IPS-NIHi7 (cell line): ENCODE data around the gene INVS.

ENCODE experiments used
- DNase-seq: peaks from one replicate; pipeline ENCODE4 v3.0.0; 2012; ENCODE audit warnings: mixed read lengths; ENCODE audit errors: extremely low spot score

The INVS gene

DNA sequence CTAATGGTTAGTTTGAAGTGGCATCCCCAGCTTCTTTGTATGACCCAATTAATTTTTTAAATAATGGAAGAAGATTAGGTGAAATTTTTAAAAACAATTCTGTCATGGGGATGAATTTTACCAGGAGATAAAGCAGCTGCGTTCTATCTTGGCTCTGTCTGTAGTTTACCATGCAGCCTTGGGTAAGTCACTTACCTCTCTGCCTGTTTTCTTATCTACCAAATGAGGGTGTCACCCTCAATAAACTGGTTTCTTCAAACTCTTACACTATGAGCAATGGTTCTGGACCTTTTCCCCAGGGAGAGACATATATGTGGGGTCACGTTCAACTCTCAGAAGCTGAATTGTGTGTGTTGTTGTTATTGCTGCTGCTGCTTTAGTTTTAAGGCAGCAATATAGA is 182.0 kb downstream of the INVS start:
- no peak for DNase-seq

DNA sequence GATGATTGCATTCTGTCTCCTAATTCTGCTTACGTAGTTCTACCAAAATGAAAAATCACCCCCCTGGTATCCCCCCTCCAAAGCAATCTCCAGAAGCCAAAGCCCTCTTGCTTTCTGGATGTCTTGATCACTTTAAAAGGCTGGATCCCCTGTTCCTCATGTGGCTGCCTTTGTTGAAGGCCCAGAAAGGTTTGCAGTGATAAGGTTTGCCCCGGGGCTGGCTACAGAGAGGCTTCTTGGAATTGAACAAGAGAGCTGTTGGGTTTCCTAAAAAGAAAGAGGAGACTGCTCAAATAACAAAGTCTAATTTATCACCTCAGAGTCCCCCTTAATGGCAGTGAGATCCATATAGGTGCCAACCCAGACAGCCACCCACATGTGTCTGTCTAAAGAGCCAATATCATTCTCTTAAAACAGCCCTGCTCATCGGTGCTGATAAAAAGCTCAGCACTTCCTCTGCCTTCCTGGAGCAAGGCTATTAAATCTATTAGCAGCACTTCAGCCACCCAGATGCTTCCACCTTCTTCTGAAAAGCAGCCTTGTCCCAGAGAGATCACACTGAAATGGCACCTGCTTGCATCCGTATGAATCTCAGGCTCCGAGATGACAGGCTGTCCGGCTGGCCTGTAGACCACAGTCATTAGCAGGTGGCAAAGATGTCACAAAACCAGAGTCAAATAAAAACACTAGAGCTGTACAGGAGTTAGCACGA is 182.8 kb downstream of the INVS start:
- DNase-seq: no peak

DNA sequence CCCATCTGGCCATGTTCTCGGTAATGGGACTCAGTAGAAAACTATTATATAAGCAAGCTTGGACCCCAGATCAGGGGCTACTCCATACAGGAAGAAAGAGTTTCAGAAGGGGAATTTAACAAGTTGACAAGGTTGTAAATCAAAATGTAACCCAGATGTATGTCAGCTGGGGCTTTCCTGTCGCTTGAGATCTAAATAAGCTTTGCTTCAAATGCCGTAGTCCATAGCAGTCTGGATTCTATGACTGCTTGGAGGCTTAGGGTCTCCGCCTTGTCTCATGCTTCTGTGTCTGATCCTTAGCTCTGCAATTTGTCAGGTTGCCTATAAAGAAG is 183.3 kb downstream of the INVS start:
- DNase-seq: no peak

DNA sequence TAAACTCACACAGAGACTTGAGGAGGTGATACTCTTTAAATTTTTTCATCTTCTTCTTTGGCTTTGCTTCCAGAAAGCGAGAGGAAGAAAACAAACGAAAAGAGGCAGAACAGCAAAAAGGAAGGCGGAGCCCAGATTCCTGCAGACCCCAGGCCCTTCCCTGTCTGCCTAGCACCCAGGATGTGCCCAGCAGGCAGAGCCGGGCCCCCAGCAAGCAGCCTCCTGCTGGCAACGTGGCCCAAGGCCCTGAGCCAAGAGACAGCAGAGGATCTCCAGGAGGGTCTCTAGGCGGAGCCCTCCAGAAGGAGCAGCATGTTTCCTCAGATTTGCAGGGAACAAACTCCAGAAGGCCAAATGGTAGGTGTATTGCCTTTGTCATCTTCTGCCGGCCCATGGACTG is 185.2 kb downstream of the INVS start:
- DNase-seq: no peak

DNA sequence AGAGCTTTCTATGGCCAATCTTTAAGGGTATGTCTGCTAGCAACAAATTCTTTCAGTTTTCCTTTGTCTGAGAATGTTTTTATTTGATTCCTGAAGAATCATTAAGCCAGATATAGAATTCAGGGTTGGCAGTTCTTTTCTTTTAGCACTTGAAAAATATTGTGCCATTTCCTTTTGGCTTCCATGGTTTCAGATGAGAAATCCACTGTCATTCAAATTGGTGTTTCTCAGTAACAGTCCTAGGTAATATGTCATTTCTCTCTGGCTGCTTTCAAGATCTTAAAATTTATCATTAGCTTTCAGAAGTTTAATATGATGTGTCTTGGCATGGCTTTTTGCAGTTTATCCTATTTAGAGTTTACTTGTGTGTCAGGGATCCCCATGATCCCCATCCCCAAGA is 186.0 kb downstream of the INVS start:
- DNase-seq: no peak

DNA sequence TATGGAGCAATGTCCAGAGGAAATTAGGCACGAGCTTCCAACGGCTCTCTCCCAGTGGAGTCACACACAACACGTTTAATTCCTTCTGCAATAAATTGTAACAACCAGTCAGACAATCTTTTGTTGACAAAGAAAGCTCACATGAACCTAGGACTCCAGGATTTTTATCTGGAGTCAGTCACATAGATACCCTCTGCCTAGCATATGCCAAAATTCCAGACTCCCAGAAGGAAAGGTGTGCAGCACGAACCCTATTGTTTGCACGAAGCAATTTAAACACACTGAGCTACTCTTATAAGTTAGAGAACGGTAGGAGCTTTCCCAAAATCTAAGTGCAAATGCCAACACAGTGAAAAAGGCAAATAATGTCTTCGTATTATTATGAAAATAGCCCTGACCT is 186.6 kb downstream of the INVS start:
- DNase-seq: no peak

DNA sequence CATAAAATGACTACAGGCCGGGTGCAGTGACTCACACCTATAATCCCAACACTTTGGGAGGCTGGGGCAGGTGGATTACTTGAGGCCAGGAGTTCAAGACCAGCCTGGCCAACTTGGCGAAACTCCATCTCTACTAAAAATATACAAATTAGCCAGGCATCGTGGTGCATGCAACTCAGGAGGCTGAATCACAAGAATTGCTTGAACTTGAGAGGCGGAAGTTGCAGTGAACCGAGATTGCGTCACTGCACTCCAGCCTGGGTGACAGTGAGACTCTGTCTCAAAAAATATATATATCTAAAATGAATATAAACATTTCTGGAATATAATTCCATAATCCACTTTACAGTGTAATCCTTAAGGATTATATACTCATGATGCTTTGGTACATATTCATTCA is 187.2 kb downstream of the INVS start:
- no peak for DNase-seq

DNA sequence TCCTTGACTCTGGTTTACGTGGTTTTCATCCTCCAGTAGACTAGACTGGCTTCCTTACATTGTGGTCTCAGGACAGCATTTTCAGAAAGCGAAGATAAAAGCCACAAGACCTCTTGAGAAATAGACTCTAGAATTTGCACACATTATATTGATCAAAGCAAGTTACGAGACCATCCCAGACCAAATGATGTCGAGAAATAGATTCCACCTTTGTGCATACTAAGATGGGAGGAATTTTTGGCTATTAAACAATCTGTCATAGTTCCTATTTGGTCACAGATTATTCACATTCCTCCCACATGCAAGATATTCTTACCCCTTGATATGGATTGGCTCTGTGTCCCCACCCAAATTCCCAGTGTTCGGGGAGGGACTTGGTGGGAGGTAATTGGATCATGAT is 188.1 kb downstream of the INVS start:
- no peak for DNase-seq

DNA sequence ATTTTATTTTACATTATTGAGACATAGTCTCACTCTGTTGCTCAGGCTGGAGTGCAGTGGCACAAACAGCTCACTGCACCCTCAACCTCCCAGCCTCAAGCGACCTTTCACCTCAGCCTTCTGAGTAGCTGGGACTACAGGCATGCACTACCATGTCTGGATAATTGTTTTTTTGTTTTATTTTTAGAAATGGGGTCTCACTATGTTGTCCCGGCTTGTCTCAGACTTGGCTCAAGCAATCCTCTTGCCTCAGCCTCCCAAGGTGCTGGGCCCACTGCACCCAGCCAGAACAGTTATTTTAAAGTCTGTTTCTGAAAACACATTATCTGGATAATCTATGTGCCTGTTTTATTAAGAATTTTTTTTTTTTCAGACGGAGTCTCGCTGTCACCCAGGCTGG is 191.7 kb downstream of the INVS start:
- no peak for DNase-seq

DNA sequence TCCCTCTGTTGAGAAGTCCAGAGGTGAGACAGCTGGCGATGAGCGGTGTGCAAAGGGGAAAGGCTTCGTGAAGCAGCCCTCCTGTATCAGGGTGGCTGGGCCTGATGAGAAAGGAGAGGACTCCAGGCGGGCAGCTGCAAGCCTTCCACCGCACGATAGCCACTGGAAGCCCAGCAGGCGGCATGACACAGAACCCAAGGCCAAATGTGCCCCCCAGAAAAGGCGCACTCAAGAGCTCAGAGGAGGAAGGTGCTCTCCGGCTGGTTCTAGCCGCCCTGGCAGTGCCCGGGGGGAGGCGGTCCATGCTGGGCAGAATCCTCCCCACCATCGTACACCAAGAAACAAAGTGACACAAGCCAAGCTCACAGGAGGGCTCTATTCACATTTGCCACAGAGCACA is 193.4 kb downstream of the INVS start:
- no peak for DNase-seq

DNA sequence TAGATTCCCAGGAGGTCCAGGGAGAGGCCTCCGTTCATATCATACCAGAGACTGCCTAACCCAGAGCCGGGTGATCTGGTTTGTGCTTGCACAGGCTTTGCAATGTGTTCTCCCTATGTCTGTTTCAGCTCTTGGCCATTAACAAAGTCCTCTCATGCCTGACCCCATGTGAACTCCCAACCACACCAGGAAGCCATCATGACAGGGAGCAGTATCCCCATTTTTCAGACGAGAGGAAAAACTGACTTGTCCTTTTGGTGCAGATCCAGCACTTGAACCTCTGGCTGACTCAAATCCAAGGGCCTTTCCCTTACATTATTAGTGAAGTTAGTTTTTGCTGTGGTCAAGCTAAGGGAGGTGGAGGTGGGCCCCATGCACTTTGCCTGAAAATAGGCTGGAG is 195.3 kb downstream of the INVS start:
- DNase-seq: no peak

DNA sequence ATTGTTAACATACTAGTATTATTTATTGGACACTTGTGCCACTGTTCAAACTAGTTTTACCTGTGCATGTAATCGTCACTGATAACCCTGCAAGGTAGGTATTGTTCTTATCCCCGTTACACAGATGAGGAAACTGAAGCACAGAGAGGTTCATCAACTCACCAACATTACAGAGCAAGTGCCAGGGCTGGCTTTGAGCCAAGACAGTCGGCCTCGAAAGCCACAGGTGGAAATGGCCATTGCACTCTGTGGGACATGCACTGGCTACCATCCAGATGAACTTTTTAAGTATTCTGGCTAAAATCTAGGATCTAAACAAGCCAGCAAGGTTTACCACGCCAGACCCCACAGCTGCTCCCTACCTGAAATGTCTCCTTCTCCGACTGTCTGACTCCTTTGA is 195.8 kb downstream of the INVS start:
- DNase-seq: no peak

DNA sequence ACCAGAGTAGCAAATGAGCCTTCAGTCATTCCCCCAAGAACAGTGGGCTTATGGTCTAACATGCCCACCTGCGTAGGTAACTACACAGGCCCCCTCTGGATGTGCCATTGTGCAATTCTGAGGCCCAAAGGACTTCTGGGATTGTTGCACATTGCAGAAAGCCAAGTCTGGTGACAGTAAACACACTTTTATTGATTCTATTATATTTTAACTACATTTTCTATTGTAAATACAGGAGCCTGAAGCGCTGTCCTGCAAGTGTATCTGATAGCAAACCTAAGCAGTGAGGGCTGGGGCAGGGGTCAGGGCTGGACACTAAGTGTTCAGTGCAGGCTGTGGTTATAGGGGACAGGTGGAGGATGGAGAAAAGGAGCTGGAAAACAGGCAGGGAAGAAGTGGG is 196.2 kb downstream of the INVS start:
- DNase-seq: no peak

DNA sequence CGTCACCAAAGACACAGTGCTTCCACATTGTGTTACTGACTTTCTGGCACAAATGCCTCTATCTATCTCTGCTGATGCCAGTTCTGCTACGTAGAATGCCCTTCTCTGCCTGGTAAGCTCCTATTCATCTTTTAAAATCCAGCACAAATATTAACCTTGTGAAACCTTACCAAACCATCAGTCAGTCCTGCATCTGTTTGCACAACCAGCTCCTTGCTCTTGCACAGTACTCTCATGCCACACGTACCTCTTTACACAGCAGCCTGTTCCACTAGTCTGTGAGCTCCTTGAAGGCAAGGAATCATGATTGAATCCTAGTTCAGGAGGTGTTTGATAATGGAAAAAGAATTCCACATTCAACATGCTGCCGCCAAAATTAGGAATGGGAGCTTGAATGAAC is 197.4 kb downstream of the INVS start:
- DNase-seq: no peak

DNA sequence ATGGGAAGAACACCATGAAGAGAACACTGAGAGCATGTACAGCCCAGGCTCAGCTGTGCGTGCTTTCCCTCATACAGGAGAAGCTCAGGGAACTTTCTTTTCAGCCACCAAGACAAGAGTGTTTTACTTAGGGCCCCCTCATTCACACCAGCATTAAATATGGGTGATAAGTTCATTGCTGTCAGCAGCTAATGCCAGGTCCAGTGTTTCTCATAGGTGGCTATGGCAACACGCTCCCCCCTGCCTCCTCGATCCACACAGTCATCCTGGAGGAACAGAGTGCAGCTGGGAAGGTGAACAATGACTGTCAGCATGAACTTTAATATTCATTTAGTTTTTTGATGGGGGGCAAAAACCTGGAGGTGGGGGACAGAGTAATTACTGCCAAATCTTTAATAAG is 199.3 kb downstream of the INVS start:
- DNase-seq: no peak

DNA sequence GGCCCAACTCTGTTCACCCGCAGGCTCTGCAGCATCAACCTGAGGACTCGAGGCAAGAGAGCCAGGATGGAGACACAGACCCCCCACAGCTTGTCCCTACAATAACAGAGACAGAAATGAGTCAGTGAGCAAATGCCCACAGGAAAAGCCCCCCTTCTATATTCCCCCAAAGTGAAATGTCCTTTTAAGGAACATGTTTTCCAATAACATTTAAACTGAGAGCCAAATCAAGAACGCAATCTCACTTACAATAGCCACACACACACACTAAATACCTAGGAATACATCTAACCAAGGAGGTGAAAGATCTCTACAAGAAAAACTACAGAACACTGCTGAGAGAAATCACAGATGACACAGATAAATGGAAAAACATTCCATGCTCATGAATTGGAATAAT is 204.7 kb downstream of the INVS start:
- DNase-seq: no peak

DNA sequence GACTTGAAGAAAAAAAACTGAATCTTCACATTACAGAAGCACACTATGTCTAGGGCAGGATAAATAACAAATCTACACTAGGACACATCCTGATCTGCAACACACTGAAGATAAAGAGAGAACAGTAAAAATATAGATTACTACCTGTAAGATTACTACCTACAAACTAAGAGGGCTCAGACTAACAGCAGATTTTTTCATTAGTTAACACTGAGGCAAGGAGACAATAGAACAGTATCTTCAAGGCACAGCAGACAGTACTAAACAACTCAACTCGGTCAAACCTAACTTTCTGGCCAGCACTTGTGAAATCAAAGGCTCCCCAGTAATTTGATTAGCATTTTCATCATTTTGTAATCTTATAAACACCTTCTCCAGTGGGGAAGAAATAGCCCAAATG is 207.2 kb downstream of the INVS start:
- DNase-seq: no peak

DNA sequence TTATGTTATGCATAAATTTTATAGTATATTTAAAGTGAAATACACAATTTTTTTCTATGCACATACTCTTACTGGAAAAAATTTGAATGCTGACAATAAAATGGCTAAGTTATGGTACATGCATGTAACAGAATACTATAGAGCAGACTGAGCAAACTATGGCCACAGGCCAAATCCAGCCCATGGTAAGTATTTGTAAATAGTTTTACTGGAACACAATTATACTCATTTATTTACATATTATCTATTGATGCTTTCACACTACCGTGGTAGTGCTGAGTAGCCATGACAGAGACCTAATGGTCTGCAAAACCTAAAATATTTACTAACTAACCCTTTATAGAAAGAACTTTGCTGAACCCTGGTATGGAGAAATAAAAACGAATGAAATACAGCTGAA is 208.0 kb downstream of the INVS start:
- no peak for DNase-seq

DNA sequence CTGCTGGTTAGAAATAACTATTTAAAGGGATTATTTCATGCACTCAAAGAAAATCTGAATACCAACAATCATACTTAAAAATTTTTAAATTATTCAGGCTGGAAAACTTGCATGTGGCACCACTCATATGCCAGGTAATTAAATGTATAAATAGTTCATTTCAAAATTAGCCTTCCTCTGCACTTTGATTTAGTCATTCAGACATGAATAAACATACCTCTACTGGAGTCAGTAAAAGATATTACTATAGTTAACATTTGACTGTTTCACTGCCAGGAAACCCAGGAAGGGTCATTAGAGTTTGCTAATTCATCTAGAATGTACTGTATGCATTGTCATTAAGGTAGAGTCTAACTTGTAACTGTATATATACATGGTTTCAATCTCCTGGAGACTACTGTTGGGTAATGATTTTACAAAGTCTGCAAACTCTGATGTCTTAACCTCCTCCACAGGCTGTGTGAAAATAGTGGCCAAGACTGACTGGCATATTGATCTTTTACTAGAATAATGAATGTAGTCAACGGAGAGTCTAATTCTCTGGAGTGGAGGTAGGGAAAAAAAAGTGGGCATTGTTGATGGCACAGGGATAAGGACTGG is 210.0 kb downstream of the INVS start:
- no peak for DNase-seq

DNA sequence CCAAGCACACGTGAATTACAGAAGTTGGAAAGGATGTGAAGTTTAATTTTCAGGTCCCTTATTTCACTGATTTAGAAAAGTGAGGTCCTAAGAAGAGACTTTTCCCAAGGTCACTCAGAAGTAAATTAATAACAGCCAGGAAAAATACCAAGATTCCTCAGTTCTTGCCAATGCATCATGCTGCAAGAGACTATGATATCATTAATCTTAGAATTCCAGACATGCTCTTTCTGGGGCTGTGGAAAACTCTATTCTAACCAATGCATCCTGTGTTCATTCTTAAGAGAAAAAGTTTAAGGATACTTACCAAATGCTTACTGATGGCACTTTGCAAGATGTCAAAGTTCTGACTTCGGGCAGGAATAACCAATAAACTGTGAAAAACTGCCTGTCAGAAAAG is 210.9 kb downstream of the INVS start:
- DNase-seq: no peak

DNA sequence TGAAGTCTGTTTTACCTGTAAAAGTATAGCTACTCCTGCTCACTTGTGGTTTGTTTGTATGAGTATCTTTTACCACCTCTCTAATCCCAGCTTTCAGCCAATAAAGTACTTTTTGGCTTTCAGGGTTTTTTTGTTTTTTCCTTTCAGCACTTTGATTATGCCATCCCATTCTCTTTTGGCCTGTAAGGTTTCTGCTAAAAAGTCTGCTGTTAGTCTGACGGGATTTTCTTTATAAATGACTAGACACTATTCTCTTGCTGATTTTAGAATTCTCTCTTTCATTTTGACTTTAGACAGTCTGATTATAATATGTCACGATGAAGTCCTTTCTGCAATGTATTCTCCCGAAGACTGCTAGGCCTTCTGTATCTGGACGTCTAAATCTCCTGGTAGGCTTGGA is 216.5 kb downstream of the INVS start:
- no peak for DNase-seq

DNA sequence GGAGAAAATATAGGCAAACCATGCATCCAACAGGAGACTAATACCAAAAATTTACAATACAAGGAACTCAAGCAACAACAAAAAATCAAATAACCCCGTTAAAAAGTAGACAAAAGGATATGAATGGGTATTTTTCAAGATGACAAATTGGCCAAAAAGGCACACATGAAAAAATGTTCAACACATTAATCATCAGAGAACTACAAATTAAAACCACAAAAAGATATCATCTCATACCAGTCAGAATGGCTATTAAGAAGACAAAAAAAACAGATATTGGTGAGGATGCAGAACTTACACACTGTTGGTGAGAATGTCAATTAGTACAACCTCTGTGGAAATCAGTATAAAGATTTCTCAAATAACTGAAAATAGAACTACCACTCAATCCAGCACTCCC is 218.7 kb downstream of the INVS start:
- DNase-seq: no peak

DNA sequence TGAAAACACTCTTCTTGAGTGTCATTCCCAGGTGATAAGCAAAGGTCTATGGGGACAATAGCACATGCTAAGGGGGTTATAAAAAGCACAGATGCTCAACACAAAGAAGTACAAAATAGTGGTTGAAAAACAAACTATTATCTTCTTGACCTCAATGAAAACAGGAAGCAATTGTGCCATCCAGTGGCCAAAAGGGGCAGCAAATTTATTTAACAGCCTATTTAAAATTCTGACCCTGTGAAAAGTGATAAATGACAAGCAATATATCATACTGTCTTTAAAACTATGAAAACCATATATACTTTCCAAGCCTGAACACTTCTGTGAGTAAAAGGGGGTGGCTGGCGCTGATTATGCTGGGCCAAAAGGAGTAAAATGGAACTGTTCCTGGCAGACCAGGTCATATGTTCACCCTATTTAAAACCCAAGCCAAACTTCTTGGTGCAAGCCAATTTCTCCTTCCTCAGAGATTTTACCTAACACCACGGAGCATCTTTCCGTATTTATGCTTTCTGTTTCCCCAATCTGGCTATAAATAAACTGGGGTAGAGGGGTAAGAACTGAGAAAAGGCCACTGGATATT is 224.0 kb downstream of the INVS start:
- DNase-seq: peak; percentile 29
